ENCODE data around the gene LBX2. TPM values are rescaled to one million over a fixed set of nuclear protein-coding genes. Genes with fewer than 3 reads are reported as not detected.
A peak's percentile ranks its signal among the peaks of the same experiment; 100 is the strongest.

LBX2 gene
- total and polyA plus RNA-seq, 9 of the 15 experiments (the other 6 are each of a cell fraction or from before 2014, with no cell fraction given) = 0.39 to 6.2 (median 1.8) TPM; not detected in 1

DNA sequence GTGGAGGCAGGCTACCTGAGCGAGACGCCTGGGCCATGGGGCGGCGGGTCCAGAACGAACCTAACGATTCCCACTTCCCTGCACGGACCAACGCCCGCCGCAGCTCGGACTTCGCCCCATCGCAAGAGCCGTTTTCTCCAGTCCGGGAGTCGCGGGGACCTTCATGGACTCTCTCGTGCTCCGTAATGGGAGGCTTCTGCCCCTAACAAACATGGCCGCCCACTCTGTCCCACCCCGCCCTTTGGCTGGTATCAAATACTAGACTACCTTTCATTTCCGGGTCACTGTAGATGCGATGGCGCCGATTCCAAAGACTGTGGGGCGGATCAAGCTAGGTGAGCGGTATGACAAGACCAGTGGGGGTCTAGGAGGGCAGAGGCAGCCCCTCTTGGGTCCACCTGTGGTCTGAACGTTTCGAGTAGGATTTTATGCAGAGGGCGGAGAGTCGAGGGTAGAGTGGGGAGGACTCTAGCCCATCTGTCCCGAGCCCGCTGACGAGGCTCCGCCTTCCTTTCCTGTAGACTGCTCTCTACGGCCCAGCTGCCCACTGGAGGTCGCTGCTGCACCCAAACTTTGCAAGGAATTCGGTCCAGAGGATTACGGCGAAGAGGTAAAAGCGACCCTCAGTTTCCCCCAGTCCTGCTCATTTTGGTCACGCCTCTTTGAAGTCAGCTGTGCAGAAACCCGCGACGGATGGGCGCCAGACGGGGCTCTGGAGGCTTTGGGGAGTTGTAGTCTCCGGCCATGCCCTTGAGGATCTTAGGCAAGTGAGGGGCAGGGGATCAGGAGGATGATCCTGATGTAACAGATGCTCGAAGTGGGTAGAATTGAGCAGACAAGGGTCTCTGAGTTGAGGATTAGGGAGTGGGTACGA is 16.4 kb downstream of the LBX2 start, which contains the start of the genes CCDC142 and TTC31 (continued):
- TF ChIP-seq, protein P1, sequence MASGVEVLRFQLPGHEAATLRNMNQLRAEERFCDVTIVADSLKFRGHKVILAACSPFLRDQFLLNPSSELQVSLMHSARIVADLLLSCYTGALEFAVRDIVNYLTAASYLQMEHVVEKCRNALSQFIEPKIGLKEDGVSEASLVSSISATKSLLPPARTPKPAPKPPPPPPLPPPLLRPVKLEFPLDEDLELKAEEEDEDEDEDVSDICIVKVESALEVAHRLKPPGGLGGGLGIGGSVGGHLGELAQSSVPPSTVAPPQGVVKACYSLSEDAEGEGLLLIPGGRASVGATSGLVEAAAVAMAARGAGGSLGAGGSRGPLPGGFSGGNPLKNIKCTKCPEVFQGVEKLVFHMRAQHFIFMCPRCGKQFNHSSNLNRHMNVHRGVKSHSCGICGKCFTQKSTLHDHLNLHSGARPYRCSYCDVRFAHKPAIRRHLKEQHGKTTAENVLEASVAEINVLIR (CRISPR knock-in tag; IDR thresholded peaks at IDR 0.05) = 0 out of 2 replicates have a peak, but pooled peaks have one; percentile 3
- TF ChIP-seq ZNF12 (CRISPR knock-in tag; IDR thresholded peaks at IDR 0.05) = no peak
- TF ChIP-seq, protein P2, sequence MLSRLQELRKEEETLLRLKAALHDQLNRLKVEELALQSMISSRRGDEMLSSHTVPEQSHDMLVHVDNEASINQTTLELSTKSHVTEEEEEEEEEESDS (CRISPR knock-in tag; IDR thresholded peaks at IDR 0.05) = no peak
- no peak; the same call in 1 of the 2 replicates for TF ChIP-seq SMAD4 (CRISPR knock-in tag; conservative IDR thresholded peaks at IDR 0.05)
- TF ChIP-seq, protein P3, sequence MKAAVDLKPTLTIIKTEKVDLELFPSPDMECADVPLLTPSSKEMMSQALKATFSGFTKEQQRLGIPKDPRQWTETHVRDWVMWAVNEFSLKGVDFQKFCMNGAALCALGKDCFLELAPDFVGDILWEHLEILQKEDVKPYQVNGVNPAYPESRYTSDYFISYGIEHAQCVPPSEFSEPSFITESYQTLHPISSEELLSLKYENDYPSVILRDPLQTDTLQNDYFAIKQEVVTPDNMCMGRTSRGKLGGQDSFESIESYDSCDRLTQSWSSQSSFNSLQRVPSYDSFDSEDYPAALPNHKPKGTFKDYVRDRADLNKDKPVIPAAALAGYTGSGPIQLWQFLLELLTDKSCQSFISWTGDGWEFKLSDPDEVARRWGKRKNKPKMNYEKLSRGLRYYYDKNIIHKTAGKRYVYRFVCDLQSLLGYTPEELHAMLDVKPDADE (conservative IDR thresholded peaks at IDR 0.05; ENCODE audit: control insufficient read depth, low read depth, low read length) = peak; percentile 63
- TF ChIP-seq, protein P4, sequence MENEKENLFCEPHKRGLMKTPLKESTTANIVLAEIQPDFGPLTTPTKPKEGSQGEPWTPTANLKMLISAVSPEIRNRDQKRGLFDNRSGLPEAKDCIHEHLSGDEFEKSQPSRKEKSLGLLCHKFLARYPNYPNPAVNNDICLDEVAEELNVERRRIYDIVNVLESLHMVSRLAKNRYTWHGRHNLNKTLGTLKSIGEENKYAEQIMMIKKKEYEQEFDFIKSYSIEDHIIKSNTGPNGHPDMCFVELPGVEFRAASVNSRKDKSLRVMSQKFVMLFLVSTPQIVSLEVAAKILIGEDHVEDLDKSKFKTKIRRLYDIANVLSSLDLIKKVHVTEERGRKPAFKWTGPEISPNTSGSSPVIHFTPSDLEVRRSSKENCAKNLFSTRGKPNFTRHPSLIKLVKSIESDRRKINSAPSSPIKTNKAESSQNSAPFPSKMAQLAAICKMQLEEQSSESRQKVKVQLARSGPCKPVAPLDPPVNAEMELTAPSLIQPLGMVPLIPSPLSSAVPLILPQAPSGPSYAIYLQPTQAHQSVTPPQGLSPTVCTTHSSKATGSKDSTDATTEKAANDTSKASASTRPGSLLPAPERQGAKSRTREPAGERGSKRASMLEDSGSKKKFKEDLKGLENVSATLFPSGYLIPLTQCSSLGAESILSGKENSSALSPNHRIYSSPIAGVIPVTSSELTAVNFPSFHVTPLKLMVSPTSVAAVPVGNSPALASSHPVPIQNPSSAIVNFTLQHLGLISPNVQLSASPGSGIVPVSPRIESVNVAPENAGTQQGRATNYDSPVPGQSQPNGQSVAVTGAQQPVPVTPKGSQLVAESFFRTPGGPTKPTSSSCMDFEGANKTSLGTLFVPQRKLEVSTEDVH (IDR thresholded peaks at IDR 0.05; ENCODE audit: low read depth, partially characterized antibody) = peak; percentile 87
- TF ChIP-seq, protein P5, sequence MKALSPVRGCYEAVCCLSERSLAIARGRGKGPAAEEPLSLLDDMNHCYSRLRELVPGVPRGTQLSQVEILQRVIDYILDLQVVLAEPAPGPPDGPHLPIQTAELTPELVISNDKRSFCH (CRISPR knock-in tag; IDR thresholded peaks at IDR 0.05) = no peak
- TF ChIP-seq, protein P5 (tag; IDR thresholded peaks at IDR 0.05) = no peak
- TF ChIP-seq TBL1XR1 (IDR thresholded peaks at IDR 0.05; ENCODE audit: low read length in 2 of 2) = peak; percentile 7 to 64; a peak in 1 of 4 replicates
- no peak for TF ChIP-seq HEY1 (CRISPR knock-in tag; IDR thresholded peaks at IDR 0.05; ENCODE audit: borderline replicate concordance)
- TF ChIP-seq RBM15 (IDR thresholded peaks at IDR 0.05; ENCODE audit: insufficient read depth, low read length) = no peak
- no peak for TF ChIP-seq KAT2B (IDR thresholded peaks at IDR 0.05; ENCODE audit: low read depth, low read length)
- peak; percentile 75 for TF ChIP-seq ELF1 (tag; IDR thresholded peaks at IDR 0.05)
- peak; percentile 90; the same call in 1 of the 2 replicates for TF ChIP-seq SREBF2 (CRISPR knock-in tag; IDR thresholded peaks at IDR 0.05)
- no peak for TF ChIP-seq ZNF507 (tag; conservative IDR thresholded peaks at IDR 0.05)
- peak; percentile 99 for TF ChIP-seq NR2C2 (CRISPR knock-in tag; IDR thresholded peaks at IDR 0.05)
- peak; percentile 100 for TF ChIP-seq NR2C2 (tag; IDR thresholded peaks at IDR 0.05)
- TF ChIP-seq SIN3A (IDR thresholded peaks at IDR 0.05; ENCODE audit: borderline replicate concordance in 2 of 2, control insufficient read depth in 1 of 2, low read depth in 2 of 2, low read length in 2 of 2) = peak; percentile 64 to 74; a peak in 2 of 4 replicates

All from K562 (cell line).